Mesodermal cell (in vitro differentiated cells): ENCODE results near the gene NT5C1B.
A peak's percentile ranks its signal among the peaks of the same experiment; 100 is the strongest.

Source experiments
- H3K27ac ChIP-seq: 2 replicates; pipeline ENCODE4 v1.7.0; 2013; ENCODE audit warnings: mild to moderate bottlenecking, low read depth, low read length, moderate library complexity; ENCODE audit not compliant: severe bottlenecking
- H3K36me3 ChIP-seq: 2 replicates; pipeline ENCODE4 v1.7.1; 2013; ENCODE audit warnings: mild to moderate bottlenecking, low read length, moderate library complexity; ENCODE audit not compliant: control insufficient read depth, insufficient read depth
- H3K4me1 ChIP-seq: one replicate; pipeline ENCODE4 v1.7.1; 2013; ENCODE audit warnings: mild to moderate bottlenecking, low read length; ENCODE audit not compliant: insufficient read depth, control insufficient read depth, poor library complexity, severe bottlenecking
- H3K4me3 ChIP-seq: 2 replicates; pipeline ENCODE4 v1.7.0; 2013; ENCODE audit warnings: low read length, control low read depth, mild to moderate bottlenecking; ENCODE audit not compliant: insufficient read depth, poor library complexity, severe bottlenecking; ENCODE audit errors: extremely low read depth
- H3K9me3 ChIP-seq: 2 replicates; pipeline ENCODE4 v1.7.1; 2013; ENCODE audit warnings: mild to moderate bottlenecking, low read length, moderate library complexity; ENCODE audit not compliant: control insufficient read depth
- WGBS, 2 experiments: methylation state at CpG; one replicate each; pipeline ENCODE4 v1.1.5; 2013; ENCODE audit warnings: missing lambda C conversion rate in 2 of 2; ENCODE audit not compliant: insufficient coverage in 2 of 2; 5-methylcytosine and 5-hydroxymethylcytosine counted together

Gene NT5C1B

GRCh38 chr2:18517386-18517785 lies 72.0 kb downstream of the NT5C1B start:
- H3K9me3 ChIP-seq: no peaks in the 10 kb centered on the region
- H3K27ac ChIP-seq: no peak overlapping the region
- H3K36me3 ChIP-seq: no peaks in the 10 kb centered on the region
- H3K4me3 ChIP-seq: no peak overlapping the region
- H3K4me1 ChIP-seq: peaks cover 44% of the 10 kb centered on the region
- WGBS, 2 experiments: 100% methylated on average over 1 of the region's 1 CpG; no CpG with 5 or more reads in 1 of the 2 experiments

GRCh38 chr2:18516112-18516511 lies 73.3 kb downstream of the NT5C1B start:
- Histone ChIP-seq H3K9me3 (no peaks in the 10 kb centered on the region), H3K36me3 (no peaks in the 10 kb centered on the region), H3K4me3 (no peak overlapping the region), H3K27ac (peak overlapping the region; percentile 86), H3K4me1 (peaks cover 44% of the 10 kb centered on the region)
- WGBS, 2 experiments: 52 to 63% methylated on average over 6 to 9 of the region's 11 CpGs

- Histone ChIP-seq H3K4me3 (no peak overlapping the region), H3K27ac (peak overlapping the region; percentile 86), H3K9me3 (no peaks in the 10 kb centered on the region), H3K4me1 (peaks cover 44% of the 10 kb centered on the region), H3K36me3 (no peaks in the 10 kb centered on the region)
- 79 to 94% methylated on average over 4 of the region's 4 CpGs for WGBS, 2 experiments
These were observed 74.6 kb downstream of the NT5C1B start for GRCh38 chr2:18514526-18515461.
